Activated T-cell treated with anti-CD3 and anti-CD28 coated beads, Interleukin-2, amount 50 U/mL, for 4 hours (primary cell): ENCODE measurements around the gene GALNT9. TPM values are rescaled to one million over a fixed set of nuclear protein-coding genes. Genes with fewer than 3 reads are reported as not detected.
"Not testable (repeated sequence)": the region's sequence is repeated elsewhere in the genome, so short reads cannot be mapped to it uniquely, and the experiment has no call there.

Source experiments
- ATAC-seq, 2 donors: fragments of 200-7000 bp; cut with Tn5 transposase; one replicate each; pipeline ENCODE4 v1.10.0; 2021
- DNase-seq: peaks from one replicate; pipeline ENCODE4 v3.0.0-alpha.2; 2020
- H3K27me3 Mint-ChIP-seq: one replicate; pipeline ENCODE4 v1.8.0; 2021; ENCODE audit warnings: low read depth, mixed read lengths
- H3K36me3 Mint-ChIP-seq: one replicate; pipeline ENCODE4 v1.8.0; 2022; ENCODE audit warnings: mixed read lengths; ENCODE audit not compliant: insufficient read depth
- H3K4me1 Mint-ChIP-seq: one replicate; pipeline ENCODE4 v1.8.0; 2021; ENCODE audit warnings: low read depth, mixed read lengths
- H3K4me3 Mint-ChIP-seq: one replicate; pipeline ENCODE4 v1.8.0; 2021; ENCODE audit warnings: mild to moderate bottlenecking, moderate library complexity, mixed read lengths
- H3K9me3 Mint-ChIP-seq: one replicate; pipeline ENCODE4 v1.8.0; 2021; ENCODE audit warnings: mixed read lengths
- total RNA-seq, 3 donors: library from RNA; stranded (reverse); gene quantifications; one replicate each; pipeline ENCODE4 v1.2.1, GENCODE V29; 2021

Gene GALNT9
- total RNA-seq, 3 donors from 2014 or later = 0.30 to 0.71 (median 0.34) TPM

DNA sequence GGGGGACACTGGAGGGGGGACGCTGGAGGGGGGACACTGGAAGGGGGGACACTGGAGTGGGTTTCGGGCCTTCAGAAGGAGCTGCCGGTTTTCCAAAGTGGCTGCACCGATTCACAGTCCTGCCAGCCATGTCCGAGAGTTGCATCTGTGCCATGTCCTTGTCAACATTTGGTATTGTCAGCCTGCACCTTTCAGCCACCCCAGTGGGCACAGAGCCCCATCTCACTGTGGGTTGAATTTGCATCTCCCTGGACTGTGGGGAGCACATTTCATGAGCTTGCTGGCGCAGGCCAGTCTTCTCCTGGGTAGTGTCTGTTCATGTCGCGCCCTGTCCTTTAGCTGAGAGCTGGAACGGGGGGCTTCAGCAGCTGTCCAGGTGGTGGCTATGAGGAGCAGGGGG lies 72.7 kb downstream of the GALNT9 start:
- H3K4me1 Mint-ChIP-seq = no peaks in the 10 kb centered on the region
- peaks cover 5% of the 10 kb centered on the region for H3K27me3 Mint-ChIP-seq
- H3K36me3 Mint-ChIP-seq = no peaks in the 10 kb centered on the region
- no peaks in the 10 kb centered on the region for H3K9me3 Mint-ChIP-seq
- ATAC-seq = no peak
- no peak for DNase-seq
- H3K4me3 Mint-ChIP-seq = no peak overlapping the region

- no peak overlapping the region for H3K4me3 Mint-ChIP-seq
- H3K27me3 Mint-ChIP-seq = peaks cover 2% of the 10 kb centered on the region
- H3K4me1 Mint-ChIP-seq = no peaks in the 10 kb centered on the region
- H3K9me3 Mint-ChIP-seq = no peaks in the 10 kb centered on the region
- no peaks in the 10 kb centered on the region for H3K36me3 Mint-ChIP-seq
- no peak for ATAC-seq
- no peak for DNase-seq
Observed at GRCh38 chr12:132255642-132256041, 73.7 kb downstream of the GALNT9 start.

- DNase-seq (no peak), ATAC-seq (no peak)
- no peak overlapping the region for H3K4me3 Mint-ChIP-seq
- H3K27me3 Mint-ChIP-seq = no peaks in the 10 kb centered on the region
- H3K36me3 Mint-ChIP-seq = no peaks in the 10 kb centered on the region
- no peaks in the 10 kb centered on the region for H3K4me1 Mint-ChIP-seq
- no peaks in the 10 kb centered on the region for H3K9me3 Mint-ChIP-seq
Observed at GRCh38 chr12:132253698-132254480, 75.5 kb downstream of the GALNT9 start.

- DNase-seq, H3K9me3 Mint-ChIP-seq, H3K4me3 Mint-ChIP-seq, H3K4me1 Mint-ChIP-seq, H3K36me3 Mint-ChIP-seq, ATAC-seq, H3K27me3 Mint-ChIP-seq: not testable (repeated sequence)
Observed at GRCh38 chr12:132252981-132253380, 76.4 kb downstream of the GALNT9 start.

DNA sequence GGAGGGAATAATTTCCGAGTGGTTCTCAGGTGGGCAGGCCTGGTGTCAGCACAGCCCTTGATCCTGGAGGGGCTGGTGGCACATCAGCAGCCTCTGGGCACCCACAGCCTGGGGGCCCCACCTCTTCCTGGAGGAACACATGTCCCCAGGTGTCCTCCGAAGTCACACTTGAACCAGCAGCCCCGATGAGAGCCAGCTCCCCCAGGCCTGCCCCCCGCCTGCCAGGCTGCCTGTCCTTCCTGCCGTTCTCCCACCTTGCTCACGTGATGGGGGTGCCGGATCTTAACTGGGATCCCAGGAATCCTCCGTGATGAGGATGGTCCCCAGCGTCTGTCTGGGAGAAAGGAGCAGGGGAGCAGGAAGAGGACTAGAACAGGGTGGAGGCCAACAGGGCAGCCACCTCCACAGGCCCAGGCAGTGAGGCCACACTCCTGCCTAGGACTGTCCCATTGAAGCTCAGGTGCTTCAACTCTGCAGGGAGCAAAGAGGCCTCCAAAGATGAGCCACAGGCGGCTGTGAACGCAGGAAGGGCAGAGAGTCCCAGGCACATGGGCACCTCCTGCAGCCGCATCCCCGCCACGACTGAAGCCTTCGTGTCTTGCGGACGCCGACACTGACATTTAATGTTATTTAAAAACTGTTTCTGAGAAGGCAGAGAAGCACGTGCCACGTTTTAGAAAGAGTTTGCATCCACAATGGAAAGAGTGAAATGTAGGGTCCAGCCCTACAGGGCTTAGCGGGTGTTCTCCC lies 77.5 kb downstream of the GALNT9 start:
- no peaks in the 10 kb centered on the region for H3K4me1 Mint-ChIP-seq
- ATAC-seq = no peak
- H3K27me3 Mint-ChIP-seq = no peaks in the 10 kb centered on the region
- H3K9me3 Mint-ChIP-seq = no peaks in the 10 kb centered on the region
- H3K4me3 Mint-ChIP-seq = no peak overlapping the region
- no peak for DNase-seq
- H3K36me3 Mint-ChIP-seq = no peaks in the 10 kb centered on the region

DNA sequence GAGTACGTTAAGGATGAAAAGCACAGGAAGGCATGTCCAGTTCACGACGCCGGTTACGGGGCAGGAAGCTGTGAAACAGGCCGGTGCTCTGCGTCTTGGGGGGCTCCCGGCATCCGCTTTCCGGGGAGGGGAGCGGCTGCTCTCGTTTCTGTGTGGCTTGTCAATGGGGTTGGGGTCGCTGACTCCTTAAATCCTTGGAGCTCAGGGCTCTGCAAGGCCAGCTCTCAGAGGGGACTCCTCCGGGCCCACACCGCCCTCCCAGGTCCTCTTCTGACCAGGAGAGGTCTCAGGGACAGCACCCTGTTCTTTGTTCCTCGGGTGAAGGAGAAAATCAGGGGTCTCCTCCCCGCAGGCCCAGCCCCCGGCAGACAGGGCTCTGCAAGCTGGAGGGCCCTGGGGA lies 78.1 kb downstream of the GALNT9 start:
- Mint-ChIP-seq H3K9me3 (no peaks in the 10 kb centered on the region), H3K36me3 (no peaks in the 10 kb centered on the region), H3K27me3 (no peaks in the 10 kb centered on the region), H3K4me3 (no peak overlapping the region), H3K4me1 (no peaks in the 10 kb centered on the region)
- DNase-seq = no peak
- ATAC-seq = no peak

DNA sequence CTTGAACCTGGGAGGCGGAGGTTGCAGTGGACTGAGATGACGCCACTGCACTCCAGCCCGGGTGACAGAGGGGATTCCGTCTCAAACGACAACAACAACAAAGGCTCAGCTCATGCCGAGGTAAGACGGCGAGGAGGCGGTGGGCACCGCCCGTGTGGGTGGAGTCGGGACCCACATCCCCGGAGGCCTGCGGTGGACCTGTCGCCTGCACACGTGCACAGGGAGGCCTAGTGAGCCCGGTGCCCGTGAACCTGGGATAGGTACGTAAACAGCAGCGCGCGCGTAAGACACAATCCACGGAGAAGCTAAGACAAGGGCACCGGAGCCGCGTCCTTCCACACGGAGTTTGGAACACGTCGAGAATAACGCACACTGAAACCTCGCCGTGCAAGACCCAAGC lies 78.7 kb downstream of the GALNT9 start:
- H3K4me1 Mint-ChIP-seq = no peaks in the 10 kb centered on the region
- no peak for ATAC-seq
- no peak for DNase-seq

DNA sequence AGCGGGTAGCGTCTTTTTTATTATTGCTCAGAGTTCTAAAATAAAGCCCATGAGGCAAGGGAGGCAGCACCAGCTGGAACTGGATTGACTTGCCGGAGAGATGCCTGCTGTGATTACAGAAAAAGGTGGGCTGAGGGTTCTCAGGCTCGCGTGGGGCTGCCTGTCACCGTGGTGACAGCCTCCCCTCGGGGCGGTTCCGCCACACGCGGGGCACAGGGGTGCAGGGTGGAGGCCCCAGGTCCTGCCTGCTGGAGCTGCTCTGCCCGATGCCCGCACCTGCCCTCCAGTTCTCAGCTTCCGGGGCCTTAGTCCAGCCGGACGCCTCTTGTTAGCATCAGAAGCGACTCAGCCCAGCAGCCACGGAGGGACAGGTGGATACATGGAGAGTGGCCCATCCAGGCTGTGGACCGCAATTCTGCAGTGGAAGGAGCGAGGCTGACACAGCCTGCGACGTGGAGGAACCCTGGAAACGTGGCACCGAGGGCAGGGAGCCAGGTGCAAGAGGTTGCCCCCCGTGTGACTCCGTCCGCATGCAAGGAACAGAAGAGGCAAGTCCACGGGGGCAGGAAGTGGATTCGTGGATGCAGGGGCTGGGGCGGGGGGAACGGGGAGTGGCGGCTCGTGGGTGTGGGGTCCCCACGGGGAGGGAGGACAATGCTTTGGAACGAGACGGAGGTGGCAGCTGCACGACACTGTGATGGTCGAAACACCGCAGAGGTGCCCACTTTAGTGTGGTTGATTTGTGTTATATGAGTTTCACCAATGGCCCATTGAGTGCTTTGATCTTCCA lies 79.5 kb downstream of the GALNT9 start:
- no peaks in the 10 kb centered on the region for H3K4me1 Mint-ChIP-seq

More for the DNA sequence above, 78.7 kb downstream of the GALNT9 start:
- H3K36me3 Mint-ChIP-seq = no peaks in the 10 kb centered on the region
- no peak overlapping the region for H3K4me3 Mint-ChIP-seq
- H3K27me3 Mint-ChIP-seq = no peaks in the 10 kb centered on the region
- H3K9me3 Mint-ChIP-seq = no peaks in the 10 kb centered on the region

GRCh38 chr12:132248453-132249167 lies 80.8 kb downstream of the GALNT9 start:
- Mint-ChIP-seq H3K27me3 (no peaks in the 10 kb centered on the region), H3K4me1 (no peaks in the 10 kb centered on the region), H3K36me3 (no peaks in the 10 kb centered on the region), H3K4me3 (no peak overlapping the region), H3K9me3 (no peaks in the 10 kb centered on the region)
- no peak for ATAC-seq
- DNase-seq = no peak

More for the DNA sequence above, 79.5 kb downstream of the GALNT9 start:
- ATAC-seq (no peak), DNase-seq (no peak)
- Mint-ChIP-seq H3K36me3 (no peaks in the 10 kb centered on the region), H3K4me3 (no peak overlapping the region), H3K9me3 (no peaks in the 10 kb centered on the region), H3K27me3 (no peaks in the 10 kb centered on the region)

DNA sequence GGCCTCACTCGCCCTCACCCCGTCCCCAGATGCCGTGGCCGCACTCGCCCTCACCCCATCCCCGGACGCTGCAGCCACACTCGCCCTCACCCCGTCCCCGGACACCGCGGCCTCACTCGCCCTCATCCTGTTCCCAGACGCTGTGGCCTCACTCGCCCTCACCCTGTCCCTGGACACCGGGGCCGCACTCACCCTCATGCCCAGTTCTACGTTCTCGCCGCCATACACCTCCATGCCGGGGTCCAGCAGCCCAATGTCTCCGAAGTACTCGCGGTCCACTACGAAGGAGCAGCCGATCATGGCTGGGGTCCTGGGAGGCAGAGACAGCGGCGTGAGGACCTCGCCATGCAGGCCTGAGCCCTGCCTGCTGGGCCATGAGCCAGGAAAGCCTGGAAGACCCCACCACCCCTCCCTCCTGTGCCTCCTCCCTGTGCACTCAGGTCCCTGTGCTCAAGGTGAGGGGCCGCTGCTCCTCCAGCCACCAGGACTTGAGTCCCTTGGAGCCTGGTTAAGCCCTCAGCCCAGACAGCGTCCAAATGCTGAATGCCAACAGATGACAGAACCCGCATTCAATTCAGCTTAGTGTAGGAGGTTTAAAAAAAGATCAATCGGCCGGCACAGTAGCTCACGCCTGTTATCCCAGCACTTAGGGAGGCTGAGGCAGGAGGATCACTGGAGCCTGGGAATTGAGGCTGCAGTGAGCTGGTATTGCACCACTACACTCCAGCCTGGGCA lies 81.5 kb downstream of the GALNT9 start:
- Mint-ChIP-seq H3K4me3 (no peak overlapping the region), H3K27me3 (no peaks in the 10 kb centered on the region), H3K36me3 (no peaks in the 10 kb centered on the region), H3K4me1 (no peaks in the 10 kb centered on the region), H3K9me3 (no peaks in the 10 kb centered on the region)
- ATAC-seq (no peak), DNase-seq (no peak)

GRCh38 chr12:132246997-132247717 lies 82.2 kb downstream of the GALNT9 start:
- Mint-ChIP-seq H3K9me3 (no peaks in the 10 kb centered on the region), H3K4me1 (no peaks in the 10 kb centered on the region), H3K36me3 (no peaks in the 10 kb centered on the region), H3K27me3 (no peaks in the 10 kb centered on the region), H3K4me3 (no peak overlapping the region)
- DNase-seq = no peak
- ATAC-seq = no peak

GRCh38 chr12:132245521-132246101 lies 83.8 kb downstream of the GALNT9 start:
- Mint-ChIP-seq H3K36me3 (no peaks in the 10 kb centered on the region), H3K9me3 (no peaks in the 10 kb centered on the region), H3K4me1 (no peaks in the 10 kb centered on the region), H3K27me3 (no peaks in the 10 kb centered on the region), H3K4me3 (no peak overlapping the region)
- ATAC-seq (no peak), DNase-seq (no peak)
